Measurements from ENCODE around the gene POT1. TPM values are rescaled to one million over a fixed set of nuclear protein-coding genes. Genes with fewer than 3 reads are reported as not detected.
"Not testable (repeated sequence)": the region's sequence is repeated elsewhere in the genome, so short reads cannot be mapped to it uniquely, and the experiment has no call there.

POT1 gene
- total RNA-seq, 1 experiment from 2014 or later, result 20.2 TPM

GRCh38 chr7:124929467-124930172 lies at the start of gene POT1 (continued):
- TF ChIP-seq FOXK1 (CRISPR knock-in tag; IDR thresholded peaks at IDR 0.05) (peak; percentile 88), USF2 (CRISPR knock-in tag; IDR thresholded peaks at IDR 0.05) (no peak), MXD4 (CRISPR knock-in tag; IDR thresholded peaks at IDR 0.05; ENCODE audit: borderline replicate concordance) (no peak), EMX1 (CRISPR knock-in tag; IDR thresholded peaks at IDR 0.05) (no peak), MYBL2 (CRISPR knock-in tag; IDR thresholded peaks at IDR 0.05) (peak; percentile 93), FOXJ3 (CRISPR knock-in tag; IDR thresholded peaks at IDR 0.05; ENCODE audit: borderline replicate concordance) (no peak), PRDM15 (CRISPR knock-in tag; IDR thresholded peaks at IDR 0.05) (no peak), ZNF263 (CRISPR knock-in tag; IDR thresholded peaks at IDR 0.05; ENCODE audit: low read depth) (no peak), ZNF219 (CRISPR knock-in tag; IDR thresholded peaks at IDR 0.05; ENCODE audit: borderline replicate concordance) (no peak), MAX (CRISPR knock-in tag; IDR thresholded peaks at IDR 0.05) (peak; percentile 84), IRF1 (CRISPR knock-in tag; IDR thresholded peaks at IDR 0.05) (no peak), NFATC4 (CRISPR knock-in tag; IDR thresholded peaks at IDR 0.05) (no peak), NR1H2 (CRISPR knock-in tag; IDR thresholded peaks at IDR 0.05) (no peak), GABPB1 (CRISPR knock-in tag; IDR thresholded peaks at IDR 0.05) (0 out of 2 replicates have a peak, but pooled peaks have one; percentile 33)
- TF ChIP-seq, protein P1, sequence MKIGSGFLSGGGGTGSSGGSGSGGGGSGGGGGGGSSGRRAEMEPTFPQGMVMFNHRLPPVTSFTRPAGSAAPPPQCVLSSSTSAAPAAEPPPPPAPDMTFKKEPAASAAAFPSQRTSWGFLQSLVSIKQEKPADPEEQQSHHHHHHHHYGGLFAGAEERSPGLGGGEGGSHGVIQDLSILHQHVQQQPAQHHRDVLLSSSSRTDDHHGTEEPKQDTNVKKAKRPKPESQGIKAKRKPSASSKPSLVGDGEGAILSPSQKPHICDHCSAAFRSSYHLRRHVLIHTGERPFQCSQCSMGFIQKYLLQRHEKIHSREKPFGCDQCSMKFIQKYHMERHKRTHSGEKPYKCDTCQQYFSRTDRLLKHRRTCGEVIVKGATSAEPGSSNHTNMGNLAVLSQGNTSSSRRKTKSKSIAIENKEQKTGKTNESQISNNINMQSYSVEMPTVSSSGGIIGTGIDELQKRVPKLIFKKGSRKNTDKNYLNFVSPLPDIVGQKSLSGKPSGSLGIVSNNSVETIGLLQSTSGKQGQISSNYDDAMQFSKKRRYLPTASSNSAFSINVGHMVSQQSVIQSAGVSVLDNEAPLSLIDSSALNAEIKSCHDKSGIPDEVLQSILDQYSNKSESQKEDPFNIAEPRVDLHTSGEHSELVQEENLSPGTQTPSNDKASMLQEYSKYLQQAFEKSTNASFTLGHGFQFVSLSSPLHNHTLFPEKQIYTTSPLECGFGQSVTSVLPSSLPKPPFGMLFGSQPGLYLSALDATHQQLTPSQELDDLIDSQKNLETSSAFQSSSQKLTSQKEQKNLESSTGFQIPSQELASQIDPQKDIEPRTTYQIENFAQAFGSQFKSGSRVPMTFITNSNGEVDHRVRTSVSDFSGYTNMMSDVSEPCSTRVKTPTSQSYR (CRISPR knock-in tag; IDR thresholded peaks at IDR 0.05), result no peak

DNA sequence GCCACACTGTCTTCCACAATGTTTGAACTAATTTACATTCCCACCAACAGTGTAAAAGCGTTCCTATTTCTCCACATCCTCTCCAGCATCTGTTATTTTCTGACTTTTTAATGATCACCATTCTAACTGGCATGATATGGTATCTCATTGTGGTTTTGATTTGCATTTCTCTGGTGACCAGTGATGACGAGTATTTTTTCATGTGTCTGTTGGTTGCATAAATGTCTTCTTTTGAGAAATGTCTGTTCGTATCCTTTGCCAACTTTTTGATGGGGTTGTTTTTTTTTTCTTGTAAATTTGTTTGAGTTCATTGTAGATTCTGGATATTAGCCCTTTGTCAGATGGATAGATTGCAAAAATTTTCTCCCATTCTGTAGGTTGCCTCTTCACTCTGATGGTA lies 45.5 kb upstream of the POT1 start:
- H3K4me3 Mint-ChIP-seq; H3K36me3 Mint-ChIP-seq; ATAC-seq; POLR2A ChIA-PET; H3K4me1 Mint-ChIP-seq; H3K9me3 Mint-ChIP-seq; H3K27me3 Mint-ChIP-seq (ENCODE audit: low read depth); CTCF ChIA-PET; H3K27ac Mint-ChIP-seq; DNase-seq (ENCODE audit: low spot score): not testable (repeated sequence)

DNA sequence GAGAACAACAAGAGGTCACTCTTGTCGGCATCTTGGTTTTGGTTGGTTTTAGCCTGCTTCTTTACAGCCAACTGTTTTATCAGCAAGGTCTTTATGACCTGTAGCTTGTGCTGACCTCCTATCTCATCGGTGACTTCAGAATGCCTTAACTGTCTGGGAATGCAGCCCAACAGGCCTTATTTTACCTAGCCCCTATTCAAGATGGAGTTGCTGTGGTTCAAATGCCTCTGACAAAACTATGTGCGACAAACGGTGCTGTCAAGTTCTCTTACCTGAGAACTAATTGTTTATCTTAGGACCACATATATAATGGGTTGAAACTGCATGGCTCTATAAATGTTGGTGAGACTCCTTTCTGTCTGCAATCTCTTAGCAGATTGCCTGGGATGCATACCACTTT lies 35.9 kb upstream of the POT1 start:
- Mint-ChIP-seq H3K4me3 (no peak overlapping the region), H3K4me1 (peaks cover 19% of the 10 kb centered on the region), H3K27me3 (ENCODE audit: low read depth) (no peaks in the 10 kb centered on the region), H3K9me3 (no peaks in the 10 kb centered on the region), H3K27ac (no peak overlapping the region), H3K36me3 (no peaks in the 10 kb centered on the region)
- DNase-seq (ENCODE audit: low spot score), result no peak
- ChIA-PET POLR2A (no interaction called here), CTCF (no interaction called here)
- TF ChIP-seq ZNF138 (CRISPR knock-in tag; conservative IDR thresholded peaks at IDR 0.05), result no peak
- no peak for TF ChIP-seq FOXK1 (CRISPR knock-in tag; IDR thresholded peaks at IDR 0.05)
- no peak for ATAC-seq

Data from WTC11 (cell line).